Measurements from ENCODE around the gene TCF7L2. TPM values are rescaled to one million over a fixed set of nuclear protein-coding genes. Genes with fewer than 3 reads are reported as not detected.

The TCF7L2 gene
- total RNA-seq, 1 donor from 2014 or later = 45.0 TPM

DNA sequence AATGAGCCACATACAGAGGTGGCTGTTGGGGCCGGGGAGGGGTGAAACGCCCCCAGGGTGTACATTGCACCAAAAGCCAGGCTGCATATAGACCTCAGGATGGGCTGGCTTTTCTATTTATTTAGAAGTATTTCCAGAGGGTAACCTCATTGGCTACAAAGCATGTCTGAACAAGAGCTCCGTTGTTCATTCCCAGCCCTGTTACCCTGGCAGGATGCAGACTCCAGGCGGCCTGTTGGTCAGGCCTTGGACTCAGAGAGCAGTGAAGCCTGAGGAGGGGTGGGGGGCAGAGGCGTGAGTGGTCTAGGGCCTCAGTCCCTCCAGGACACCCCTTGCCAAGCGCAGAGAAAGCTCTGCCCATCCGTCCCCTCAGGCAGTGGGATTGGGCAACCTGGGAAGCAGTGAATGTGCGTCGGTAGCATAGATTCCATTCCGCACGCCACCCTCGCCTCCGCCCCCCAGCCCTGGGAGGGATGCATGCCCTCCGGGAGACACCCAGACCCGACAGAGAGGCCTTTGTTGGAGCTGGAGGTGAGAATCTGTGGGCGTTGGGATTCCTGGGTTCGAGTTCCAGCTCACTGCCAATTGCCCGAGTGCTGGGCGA, 41.9 kb downstream of the TCF7L2 start:
- DNase-seq (ENCODE audit: low spot score) = no peak

DNA sequence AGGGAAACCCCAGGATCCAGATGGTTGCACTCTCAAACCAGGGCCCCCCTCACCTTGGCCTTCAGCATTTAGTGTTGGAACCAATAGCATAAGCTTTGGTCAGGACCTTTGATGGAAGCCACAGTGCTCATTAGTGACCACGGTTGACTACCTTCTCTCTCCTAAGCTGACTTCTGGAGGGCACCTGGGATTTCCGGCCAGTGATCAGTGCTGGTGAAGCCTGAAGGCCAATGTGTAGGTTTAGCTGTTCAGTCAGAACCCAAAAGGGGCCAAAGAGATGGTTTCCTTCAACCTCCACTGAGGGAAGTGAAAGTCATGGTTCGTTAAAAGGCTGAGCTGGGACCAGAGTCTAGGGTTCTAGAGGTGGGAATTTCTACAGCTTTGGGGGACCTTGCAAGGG, 46.4 kb downstream of the TCF7L2 start:
- DNase-seq (ENCODE audit: low spot score) = no peak

DNA sequence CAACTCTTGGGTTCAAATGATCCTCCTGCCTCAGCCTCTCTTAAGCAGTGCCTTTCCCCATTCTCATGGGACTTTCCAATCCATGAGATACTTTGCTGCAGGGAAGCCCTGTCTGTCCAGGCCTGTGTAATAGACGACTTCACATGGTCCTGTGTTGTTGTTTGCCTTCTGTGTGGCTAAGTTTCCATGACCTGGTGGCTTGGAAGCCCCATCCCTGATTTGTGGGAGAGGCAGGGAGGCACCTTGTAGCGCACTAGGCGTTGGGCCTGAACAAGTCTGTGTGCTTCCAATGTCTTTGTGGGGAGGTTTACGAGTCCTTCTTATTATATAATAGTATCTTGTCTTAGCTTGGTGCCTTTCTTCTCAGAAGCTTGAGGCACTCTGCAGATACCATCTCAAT, 49.1 kb downstream of the TCF7L2 start:
- DNase-seq (ENCODE audit: low spot score) = no peak

- no peak for DNase-seq (ENCODE audit: low spot score)
Measured at GRCh38 chr10:113000442-113000841, 50.4 kb downstream of the TCF7L2 start.

GRCh38 chr10:113000876-113001598, 51.0 kb downstream of the TCF7L2 start:
- DNase-seq (ENCODE audit: low spot score) = peak; percentile 56

- DNase-seq (ENCODE audit: low spot score) = no peak
Measured at GRCh38 chr10:113001599-113002448, 51.8 kb downstream of the TCF7L2 start.

DNA sequence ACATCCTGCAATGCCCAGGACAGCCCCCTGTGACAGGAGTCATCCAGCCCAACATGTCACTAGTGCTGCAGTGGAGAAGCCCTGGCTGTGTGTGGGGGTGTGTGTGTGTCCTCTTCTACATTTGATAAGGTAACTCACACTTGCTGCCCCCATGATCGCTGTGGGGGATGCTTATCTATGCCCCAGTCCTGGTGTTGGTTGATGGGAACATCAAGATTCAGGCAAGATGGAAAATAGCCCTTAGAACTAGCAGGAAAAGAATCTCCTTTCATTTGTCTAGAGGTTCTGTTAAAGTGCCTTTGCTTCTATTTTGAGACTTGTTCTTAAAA, 52.4 kb downstream of the TCF7L2 start:
- DNase-seq (ENCODE audit: low spot score) = no peak

DNA sequence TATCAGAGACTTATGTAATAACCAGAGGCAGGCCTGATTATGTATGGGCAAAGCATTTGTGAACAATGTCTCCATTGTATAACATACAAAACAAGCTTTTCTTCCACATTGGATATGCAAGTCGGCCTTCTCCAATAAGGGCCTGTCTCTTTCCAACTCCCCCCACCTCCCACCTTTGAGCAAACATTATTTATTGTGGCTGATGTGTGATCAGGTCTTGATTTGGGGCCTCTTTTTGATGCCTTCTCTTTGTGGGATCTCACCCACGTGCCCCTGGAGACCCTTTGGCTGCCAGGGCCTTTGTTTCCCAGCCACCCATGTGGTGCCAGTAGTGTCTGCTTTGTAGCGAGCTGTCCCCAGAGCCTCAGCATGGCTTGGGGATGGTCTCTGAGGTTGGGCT, 53.0 kb downstream of the TCF7L2 start:
- DNase-seq (ENCODE audit: low spot score) = no peak

GRCh38 chr10:113004069-113004618, 54.1 kb downstream of the TCF7L2 start:
- no peak for DNase-seq (ENCODE audit: low spot score)

GRCh38 chr10:113005380-113005779, 55.3 kb downstream of the TCF7L2 start:
- no peak for DNase-seq (ENCODE audit: low spot score)

- DNase-seq (ENCODE audit: low spot score) = no peak
Measured at GRCh38 chr10:113006656-113007342, 56.8 kb downstream of the TCF7L2 start.

GRCh38 chr10:113007343-113007771, 57.3 kb downstream of the TCF7L2 start:
- DNase-seq (ENCODE audit: low spot score) = no peak

DNA sequence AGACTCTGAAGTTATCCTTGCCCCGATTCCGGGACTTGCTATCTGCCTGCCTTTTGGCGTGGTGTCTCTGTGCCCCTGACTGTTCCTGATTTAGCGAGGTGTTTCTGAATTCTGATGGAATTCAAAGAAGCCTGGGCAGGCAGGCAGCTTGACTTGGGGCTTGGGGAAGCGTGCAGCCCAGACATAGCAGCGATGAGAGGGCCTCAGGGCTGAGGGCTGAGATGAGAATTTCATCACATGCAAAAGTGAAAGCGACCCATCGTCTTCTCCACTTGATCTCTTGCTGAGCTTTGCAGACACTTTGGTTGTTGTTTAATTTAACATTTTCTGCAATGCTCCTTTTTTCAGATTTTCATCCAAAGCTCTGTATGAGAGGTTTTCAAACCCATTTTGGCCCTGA, 57.8 kb downstream of the TCF7L2 start:
- DNase-seq (ENCODE audit: low spot score) = peak; percentile 35

DNA sequence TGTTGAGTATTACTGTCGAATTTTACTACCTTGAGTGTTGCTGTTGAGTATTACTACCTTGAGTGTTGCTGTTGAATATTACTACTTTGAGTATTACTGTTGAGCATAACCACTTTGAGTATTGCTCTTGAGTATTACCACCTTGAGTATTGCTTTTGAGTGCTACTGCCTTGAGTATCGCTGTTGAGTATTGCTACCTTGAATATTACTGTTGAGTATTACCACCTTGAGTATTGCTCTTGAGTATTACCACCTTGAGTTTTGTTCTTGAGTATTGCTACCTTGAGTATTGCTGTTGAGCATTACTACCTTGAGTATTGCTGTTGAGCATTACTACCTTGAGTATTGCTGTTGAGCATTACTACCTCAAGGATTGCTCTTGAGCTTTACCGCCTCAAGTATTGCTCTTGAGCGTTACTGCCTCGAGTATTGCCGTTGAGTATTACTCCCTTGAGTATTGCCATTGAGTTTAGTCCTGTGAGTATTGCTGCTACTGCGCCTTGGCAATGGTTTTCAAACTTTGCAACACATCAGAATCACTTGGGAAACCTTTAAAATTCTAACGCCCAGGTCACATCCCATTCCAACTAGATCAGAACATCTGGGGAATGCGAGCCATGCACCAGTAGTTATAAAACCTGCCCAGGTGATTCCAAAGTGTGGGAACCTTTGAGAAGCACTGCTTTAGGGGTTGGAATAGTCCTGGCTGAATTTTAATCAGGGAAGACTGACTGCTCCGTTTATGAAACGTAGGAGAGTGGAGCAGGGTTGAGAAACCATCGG, 61.7 kb downstream of the TCF7L2 start:
- DNase-seq (ENCODE audit: low spot score) = no peak

GRCh38 chr10:113015201-113015600, 65.2 kb downstream of the TCF7L2 start:
- DNase-seq (ENCODE audit: low spot score) = no peak

- no peak for DNase-seq (ENCODE audit: low spot score)
Measured at GRCh38 chr10:113017376-113017775, 67.3 kb downstream of the TCF7L2 start.

GRCh38 chr10:113018034-113018433, 68.0 kb downstream of the TCF7L2 start:
- no peak for DNase-seq (ENCODE audit: low spot score)

DNA sequence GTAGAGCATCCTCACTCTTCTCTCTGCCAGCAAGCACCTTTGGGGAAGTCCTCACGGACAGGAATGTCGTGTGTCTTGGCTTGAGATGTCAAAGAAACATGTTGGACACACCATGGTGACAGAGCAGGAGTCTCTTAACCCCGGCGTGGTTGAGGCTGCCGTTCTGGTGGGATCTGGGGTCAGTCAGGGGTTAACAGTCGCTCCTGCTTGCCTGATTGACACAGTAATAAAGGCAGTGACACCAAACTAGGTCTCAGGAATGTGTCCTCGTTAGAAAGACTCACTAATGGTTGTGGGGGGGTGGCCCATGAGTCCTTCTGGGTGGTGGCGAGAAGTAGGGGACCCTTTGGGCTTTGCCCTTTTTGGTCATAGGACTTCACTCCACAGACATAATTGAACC, 69.0 kb downstream of the TCF7L2 start:
- no peak for DNase-seq (ENCODE audit: low spot score)

GRCh38 chr10:113019692-113020474, 69.8 kb downstream of the TCF7L2 start:
- no peak for DNase-seq (ENCODE audit: low spot score)

GRCh38 chr10:113020475-113020753, 70.4 kb downstream of the TCF7L2 start:
- DNase-seq (ENCODE audit: low spot score) = no peak

Data from umbilical cord (tissue), 2 donors.